KMS-11 (cell line): ENCODE measurements around the gene LTBP2.

Experiments
- H2AFZ ChIP-seq: fragments of 200-600 bp; sonication (generic); 2 replicates; pipeline ENCODE4 v1.6.1; 2016; ENCODE audit warnings: antibody characterized with exemption, mixed run types, low read depth
- H3K27ac ChIP-seq: fragments of 200-600 bp; sonication (generic); 2 replicates; pipeline ENCODE4 v1.6.1; 2016; ENCODE audit warnings: mild to moderate bottlenecking, mixed run types
- H3K27me3 ChIP-seq: fragments of 200-600 bp; sonication (generic); 2 replicates; pipeline ENCODE4 v1.6.1; 2017; ENCODE audit warnings: mild to moderate bottlenecking, low read depth, mixed run types, moderate library complexity; ENCODE audit not compliant: insufficient read depth
- H3K36me3 ChIP-seq: fragments of 200-600 bp; sonication (generic); 2 replicates; pipeline ENCODE4 v1.6.1; 2017; ENCODE audit warnings: mild to moderate bottlenecking, mixed run types; ENCODE audit not compliant: insufficient read depth
- H3K4me1 ChIP-seq: fragments of 200-600 bp; sonication (generic); 2 replicates; pipeline ENCODE4 v1.6.1; 2016; ENCODE audit warnings: mild to moderate bottlenecking, low read depth, mixed run types; ENCODE audit not compliant: poor library complexity, severe bottlenecking
- H3K4me2 ChIP-seq: fragments of 200-600 bp; sonication (generic); 2 replicates; pipeline ENCODE4 v1.7.0; 2016; ENCODE audit warnings: mild to moderate bottlenecking, mixed run types
- H3K4me3 ChIP-seq: fragments of 200-600 bp; sonication (generic); IDR thresholded peaks from 2 replicates; pipeline ENCODE4 v1.6.1; 2017; ENCODE audit warnings: low read depth, low read length, mixed read lengths; ENCODE audit not compliant: insufficient read depth
- H3K79me2 ChIP-seq: fragments of 200-600 bp; sonication (generic); 2 replicates; pipeline ENCODE4 v1.6.1; 2016; ENCODE audit warnings: low read depth, mixed run types; ENCODE audit not compliant: insufficient read depth
- H3K9ac ChIP-seq: fragments of 200-600 bp; sonication (generic); 2 replicates; pipeline ENCODE4 v1.6.1; 2016; ENCODE audit warnings: mild to moderate bottlenecking, mixed run types
- H4K20me1 ChIP-seq: fragments of 200-600 bp; sonication (generic); 2 replicates; pipeline ENCODE4 v1.6.1; 2016; ENCODE audit warnings: mild to moderate bottlenecking, mixed run types; ENCODE audit not compliant: insufficient read depth
- CTCF ChIP-seq: fragments of 200-600 bp; sonication (generic); conservative IDR thresholded peaks from 2 replicates; pipeline ENCODE4 v1.6.1; 2017; ENCODE audit warnings: low read depth, mild to moderate bottlenecking, antibody characterized with exemption, low read length, moderate library complexity, mixed read lengths

Gene LTBP2

DNA sequence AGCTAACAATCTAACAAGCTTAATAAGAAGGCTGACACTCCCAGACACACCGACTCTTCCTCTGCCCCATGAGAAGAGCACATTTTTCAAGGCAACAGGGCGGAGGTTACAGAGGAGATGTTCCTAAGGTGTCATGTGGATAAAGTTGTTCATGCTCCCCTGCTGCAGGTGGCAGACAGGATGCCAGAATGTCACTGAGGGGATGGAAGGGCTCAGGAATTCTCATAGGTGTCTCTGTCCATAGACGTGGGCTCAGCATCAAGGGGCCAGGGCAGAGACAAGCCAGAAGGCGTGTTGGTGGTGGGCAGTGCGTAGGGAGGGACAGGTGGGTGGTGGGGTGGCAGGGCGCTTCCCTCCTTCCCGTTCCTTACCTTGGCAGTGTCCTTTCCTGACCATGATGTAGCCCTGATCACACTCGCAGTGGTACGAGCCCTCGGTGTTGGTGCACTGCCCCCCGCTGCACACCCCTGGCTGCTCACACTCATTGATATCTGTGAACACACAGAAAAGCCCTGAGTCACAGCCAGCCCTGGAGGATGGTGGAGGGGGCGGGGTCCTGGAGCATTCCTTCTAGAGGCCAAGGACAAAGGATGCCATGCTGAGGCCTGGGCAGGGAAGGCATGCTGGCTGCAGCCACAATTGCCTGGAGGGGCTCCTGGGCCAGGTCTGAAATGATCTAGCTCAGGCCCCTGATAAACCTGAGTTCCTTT, 95.4 kb downstream of the LTBP2 start:
- no peak overlapping the region for H2AFZ ChIP-seq
- TF ChIP-seq CTCF = no peak

DNA sequence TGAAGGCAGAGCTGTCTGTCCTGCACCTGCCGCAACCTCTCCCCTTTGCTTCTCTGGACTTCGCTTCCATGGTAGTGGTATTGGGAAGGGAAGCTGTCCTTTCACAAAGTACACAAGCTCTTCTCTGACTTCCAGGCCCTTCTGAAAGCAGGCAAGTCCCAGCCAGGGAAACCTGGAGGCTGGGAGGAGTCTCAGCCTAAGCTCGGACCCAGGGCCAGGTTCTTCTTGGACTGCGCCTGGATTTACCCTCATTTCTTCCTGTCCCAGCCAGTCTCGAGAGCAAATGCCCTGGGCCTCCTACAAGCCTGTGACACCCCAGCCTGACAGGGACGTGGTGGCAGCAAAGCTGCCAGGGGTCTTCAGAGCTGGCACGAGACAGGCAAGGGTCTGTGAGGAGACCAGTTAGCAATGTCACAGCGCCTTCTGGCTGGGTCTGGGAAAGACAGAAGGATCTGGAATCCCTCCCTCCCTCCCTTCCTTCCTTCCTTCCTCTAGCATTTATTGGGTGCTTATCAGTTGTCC, 96.1 kb downstream of the LTBP2 start:
- no peak for TF ChIP-seq CTCF
- H2AFZ ChIP-seq = no peak overlapping the region
- no peak overlapping the region for H3K27ac ChIP-seq
- H3K4me2 ChIP-seq = no peak overlapping the region
- H3K4me3 ChIP-seq = no peak overlapping the region
- peaks cover 34% of the 10 kb centered on the region for H3K27me3 ChIP-seq
- H3K4me1 ChIP-seq = peaks cover 8% of the 10 kb centered on the region
- H4K20me1 ChIP-seq = no peaks in the 10 kb centered on the region
- H3K79me2 ChIP-seq = no peaks in the 10 kb centered on the region
- H3K9ac ChIP-seq = no peak overlapping the region
- H3K36me3 ChIP-seq = no peaks in the 10 kb centered on the region

More for the DNA sequence above, 95.4 kb downstream of the LTBP2 start:
- Histone ChIP-seq H3K4me2 (no peak overlapping the region), H3K27me3 (peaks cover 27% of the 10 kb centered on the region), H3K79me2 (no peaks in the 10 kb centered on the region), H3K4me1 (peaks cover 8% of the 10 kb centered on the region), H3K9ac (no peak overlapping the region), H3K36me3 (no peaks in the 10 kb centered on the region), H3K27ac (no peak overlapping the region), H4K20me1 (no peaks in the 10 kb centered on the region), H3K4me3 (no peak overlapping the region)

GRCh38 chr14:74514471-74514941, 97.5 kb downstream of the LTBP2 start:
- Histone ChIP-seq H3K79me2 (no peaks in the 10 kb centered on the region), H3K4me2 (peak overlapping the region; percentile 34; the same call in 1 of the 2 replicates), H3K27me3 (peaks cover 44% of the 10 kb centered on the region), H3K4me3 (no peak overlapping the region), H3K4me1 (peaks cover 8% of the 10 kb centered on the region), H3K9ac (no peak overlapping the region), H2AFZ (no peak overlapping the region), H4K20me1 (no peaks in the 10 kb centered on the region), H3K27ac (no peak overlapping the region), H3K36me3 (no peaks in the 10 kb centered on the region)
- TF ChIP-seq CTCF = no peak

DNA sequence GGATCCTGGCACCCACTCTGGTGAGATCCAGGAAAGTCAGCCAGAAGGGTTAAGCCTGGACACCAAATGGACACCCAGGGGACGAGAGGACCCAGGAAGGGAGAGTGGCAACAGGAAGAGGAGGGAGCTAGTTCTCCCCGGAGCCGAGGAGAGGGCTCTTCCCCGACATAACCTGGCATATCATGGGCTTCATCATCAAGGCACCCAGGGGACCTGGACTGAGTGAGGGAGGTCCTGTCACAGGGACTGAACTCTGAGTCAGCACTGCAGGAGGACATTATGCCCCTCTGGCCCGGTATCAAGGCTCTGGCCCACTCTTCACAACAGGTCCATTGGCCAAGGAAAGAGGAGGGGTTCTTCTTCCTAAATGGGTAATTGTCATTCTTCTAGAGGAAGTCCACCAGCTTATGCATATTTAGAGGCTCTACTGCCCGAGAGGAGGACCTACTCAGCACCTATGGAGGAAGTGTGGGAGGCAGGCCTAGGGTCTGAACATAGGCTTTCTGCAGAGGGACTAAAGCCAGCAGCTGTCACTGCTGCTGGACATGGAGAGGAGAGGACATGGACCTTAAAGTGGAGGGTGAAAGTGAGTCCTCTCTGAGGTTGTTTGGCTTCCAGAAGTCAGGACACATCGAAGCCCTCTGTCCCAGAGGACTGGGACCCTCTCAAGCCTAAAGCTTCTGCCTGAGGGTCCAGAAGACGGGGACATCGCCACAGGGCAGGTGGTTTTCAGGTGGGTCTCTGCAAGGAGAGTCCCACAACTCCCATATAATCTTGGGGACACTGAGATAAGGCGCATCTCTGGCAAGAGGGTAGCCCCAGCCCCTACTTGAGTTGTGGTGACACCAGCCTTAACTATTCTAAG, 99.8 kb downstream of the LTBP2 start:
- peaks cover 8% of the 10 kb centered on the region for H3K4me1 ChIP-seq
- no peak overlapping the region for H2AFZ ChIP-seq
- H3K4me3 ChIP-seq = no peak overlapping the region
- H3K36me3 ChIP-seq = no peaks in the 10 kb centered on the region
- H3K9ac ChIP-seq = no peak overlapping the region
- H3K27me3 ChIP-seq = peaks cover 44% of the 10 kb centered on the region
- H3K4me2 ChIP-seq = no peak overlapping the region
- TF ChIP-seq CTCF = no peak
- no peak overlapping the region for H3K27ac ChIP-seq
- no peaks in the 10 kb centered on the region for H4K20me1 ChIP-seq
- no peaks in the 10 kb centered on the region for H3K79me2 ChIP-seq
